ENCODE data around the gene ARRB1.

DNA sequence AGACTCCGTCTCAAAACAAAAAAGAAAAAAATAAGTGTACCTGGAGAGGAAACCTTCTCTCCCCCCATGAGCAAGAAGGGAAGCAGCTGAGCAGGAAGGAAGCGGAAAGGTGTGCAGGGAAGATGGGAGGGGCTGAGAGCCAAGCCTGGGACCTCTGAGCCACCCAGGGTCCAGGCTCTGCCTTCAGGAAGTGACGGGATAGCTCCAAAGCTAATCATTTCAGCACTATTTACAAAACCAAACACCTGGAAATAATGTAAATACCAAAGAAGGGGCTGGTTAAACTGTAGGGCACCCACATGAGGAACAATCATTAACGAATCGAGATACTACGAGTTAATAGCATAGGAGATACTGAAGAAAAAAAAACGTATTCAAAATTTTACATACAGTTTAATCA lies 27.9 kb downstream of the ARRB1 start:
- TF ChIP-seq CTCF (IDR thresholded peaks at IDR 0.05; ENCODE audit: low read length): no peak
- TF ChIP-seq EZH2 (optimal IDR thresholded peaks at IDR 0.05; ENCODE audit: low read depth, low read length): no peak
- no peak for TF ChIP-seq EZH2phosphoT487 (IDR thresholded peaks at IDR 0.05; ENCODE audit: low read length)
